NCI-H345 (cell line): ENCODE data around the gene BFAR.
"Not testable (repeated sequence)": the region's sequence is repeated elsewhere in the genome, so short reads cannot be mapped to it uniquely, and the experiment has no call there.

Source experiments
- DNase-seq: peaks from one replicate; lab custom pipeline; 2025; lab: John Stamatoyannopoulos, UW

BFAR gene

GRCh38 chr16:14685870-14686793, 53.4 kb downstream of the BFAR start:
- DNase-seq = not testable (repeated sequence)

- DNase-seq = not testable (repeated sequence)
Measured at GRCh38 chr16:14694129-14694528, 61.4 kb downstream of the BFAR start, which contains the start of gene PLA2G10. Gene PLA2G10, minus strand, starts transcription at chr16:14694308. Its CDS starts 79 bp downstream, at chr16:14694229.

GRCh38 chr16:14701859-14702258, 69.1 kb downstream of the BFAR start:
- not testable (repeated sequence) for DNase-seq

- not testable (repeated sequence) for DNase-seq
Measured at GRCh38 chr16:14702672-14703071, 69.9 kb downstream of the BFAR start.

- DNase-seq = not testable (repeated sequence)
Measured at GRCh38 chr16:14703156-14704011, 70.6 kb downstream of the BFAR start, which contains the start of gene NPIPA3. Gene NPIPA3, plus strand, starts transcription at chr16:14703411. Its CDS starts 5,533 bp downstream, at chr16:14708944.
